ENCODE results near the gene SLC26A11. TPM values are rescaled to one million over a fixed set of nuclear protein-coding genes. Genes with fewer than 3 reads are reported as not detected.

SLC26A11 gene
- total and polyA plus RNA-seq, 2 of the 13 experiments (the other 11 are each of a cell fraction or from before 2014, with no cell fraction given): 8.7 to 13.2 TPM

DNA sequence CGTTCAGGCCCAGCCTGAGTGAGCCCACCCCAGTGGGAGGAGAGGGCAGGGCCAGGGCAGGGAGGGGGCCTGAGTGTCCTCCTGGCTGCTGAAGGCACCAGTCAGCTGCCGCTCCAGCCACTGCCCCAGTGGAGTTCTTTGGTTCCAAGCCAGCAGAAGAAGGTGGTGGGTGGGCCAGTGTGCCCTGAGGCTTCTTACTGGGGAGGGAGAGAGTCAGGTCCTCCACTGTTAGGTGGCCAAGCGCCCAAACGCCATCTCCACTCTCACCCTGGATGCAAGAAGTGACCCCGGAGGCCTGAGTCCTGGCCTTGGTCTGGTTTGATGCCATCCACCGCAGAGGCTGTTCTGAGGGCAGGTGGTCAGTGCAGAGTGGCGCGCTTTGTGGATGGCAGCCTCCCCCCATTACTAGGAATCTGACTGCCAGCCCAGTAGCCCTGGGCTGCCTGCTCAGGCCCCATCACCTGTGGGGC, 42.6 kb downstream of the SLC26A11 start (continued):
- TF ChIP-seq KAT7 (CRISPR knock-in tag; IDR thresholded peaks at IDR 0.05; ENCODE audit: borderline replicate concordance) (no peak), HDAC1 (CRISPR knock-in tag; IDR thresholded peaks at IDR 0.05) (0 out of 2 replicates have a peak, but pooled peaks have one; percentile 11), ZBTB21 (CRISPR knock-in tag; IDR thresholded peaks at IDR 0.05) (no peak), NRL (CRISPR knock-in tag; IDR thresholded peaks at IDR 0.05; ENCODE audit: borderline replicate concordance) (peak; percentile 65; the same call in 1 of the 2 replicates), KDM5A (IDR thresholded peaks at IDR 0.05; ENCODE audit: borderline replicate concordance, low read length) (no peak), ZNF781 (CRISPR knock-in tag; IDR thresholded peaks at IDR 0.05; ENCODE audit: borderline replicate concordance, not compliant biosample characterization) (no peak), BRD4 (CRISPR knock-in tag; IDR thresholded peaks at IDR 0.05) (peak; percentile 41), GZF1 (CRISPR knock-in tag; IDR thresholded peaks at IDR 0.05) (no peak), IRF2 (CRISPR knock-in tag; IDR thresholded peaks at IDR 0.05) (0 out of 2 replicates have a peak, but pooled peaks have one; percentile 3), ZNF75D (CRISPR knock-in tag; IDR thresholded peaks at IDR 0.05; ENCODE audit: borderline replicate concordance) (peak; percentile 32; the same call in 1 of the 2 replicates), REL (CRISPR knock-in tag; conservative IDR thresholded peaks at IDR 0.05) (no peak), KDM1A (CRISPR knock-in tag; IDR thresholded peaks at IDR 0.05) (no peak), CAMTA2 (CRISPR knock-in tag; IDR thresholded peaks at IDR 0.05; ENCODE audit: borderline replicate concordance) (no peak), ZSCAN25 (CRISPR knock-in tag; IDR thresholded peaks at IDR 0.05) (no peak), SATB2 (CRISPR knock-in tag; IDR thresholded peaks at IDR 0.05) (no peak), SRSF4 (IDR thresholded peaks at IDR 0.05; ENCODE audit: low read depth, low read length, poor library complexity, severe bottlenecking) (no peak), ZNF530 (CRISPR knock-in tag; IDR thresholded peaks at IDR 0.05; ENCODE audit: low read depth) (no peak), ZNF567 (CRISPR knock-in tag; IDR thresholded peaks at IDR 0.05; ENCODE audit: borderline replicate concordance) (no peak), SRF (IDR thresholded peaks at IDR 0.05; ENCODE audit: low read depth, low read length) (no peak)
- TF ChIP-seq, protein P1, sequence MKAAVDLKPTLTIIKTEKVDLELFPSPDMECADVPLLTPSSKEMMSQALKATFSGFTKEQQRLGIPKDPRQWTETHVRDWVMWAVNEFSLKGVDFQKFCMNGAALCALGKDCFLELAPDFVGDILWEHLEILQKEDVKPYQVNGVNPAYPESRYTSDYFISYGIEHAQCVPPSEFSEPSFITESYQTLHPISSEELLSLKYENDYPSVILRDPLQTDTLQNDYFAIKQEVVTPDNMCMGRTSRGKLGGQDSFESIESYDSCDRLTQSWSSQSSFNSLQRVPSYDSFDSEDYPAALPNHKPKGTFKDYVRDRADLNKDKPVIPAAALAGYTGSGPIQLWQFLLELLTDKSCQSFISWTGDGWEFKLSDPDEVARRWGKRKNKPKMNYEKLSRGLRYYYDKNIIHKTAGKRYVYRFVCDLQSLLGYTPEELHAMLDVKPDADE (CRISPR knock-in tag; IDR thresholded peaks at IDR 0.05): no peak
- TF ChIP-seq, protein P2, sequence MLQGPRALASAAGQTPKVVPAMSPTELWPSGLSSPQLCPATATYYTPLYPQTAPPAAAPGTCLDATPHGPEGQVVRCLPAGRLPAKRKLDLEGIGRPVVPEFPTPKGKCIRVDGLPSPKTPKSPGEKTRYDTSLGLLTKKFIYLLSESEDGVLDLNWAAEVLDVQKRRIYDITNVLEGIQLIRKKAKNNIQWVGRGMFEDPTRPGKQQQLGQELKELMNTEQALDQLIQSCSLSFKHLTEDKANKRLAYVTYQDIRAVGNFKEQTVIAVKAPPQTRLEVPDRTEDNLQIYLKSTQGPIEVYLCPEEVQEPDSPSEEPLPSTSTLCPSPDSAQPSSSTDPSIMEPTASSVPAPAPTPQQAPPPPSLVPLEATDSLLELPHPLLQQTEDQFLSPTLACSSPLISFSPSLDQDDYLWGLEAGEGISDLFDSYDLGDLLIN (CRISPR knock-in tag; IDR thresholded peaks at IDR 0.05; ENCODE audit: borderline replicate concordance): no peak
- TF ChIP-seq, protein P3, sequence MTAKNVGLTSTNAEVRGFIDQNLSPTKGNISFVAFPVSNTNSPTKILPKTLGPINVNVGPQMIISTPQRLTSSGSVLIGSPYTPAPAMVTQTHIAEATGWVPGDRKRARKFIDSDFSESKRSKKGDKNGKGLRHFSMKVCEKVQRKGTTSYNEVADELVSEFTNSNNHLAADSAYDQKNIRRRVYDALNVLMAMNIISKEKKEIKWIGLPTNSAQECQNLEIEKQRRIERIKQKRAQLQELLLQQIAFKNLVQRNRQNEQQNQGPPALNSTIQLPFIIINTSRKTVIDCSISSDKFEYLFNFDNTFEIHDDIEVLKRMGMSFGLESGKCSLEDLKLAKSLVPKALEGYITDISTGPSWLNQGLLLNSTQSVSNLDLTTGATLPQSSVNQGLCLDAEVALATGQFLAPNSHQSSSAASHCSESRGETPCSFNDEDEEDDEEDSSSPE (CRISPR knock-in tag; IDR thresholded peaks at IDR 0.05): no peak
- TF ChIP-seq, protein P4, sequence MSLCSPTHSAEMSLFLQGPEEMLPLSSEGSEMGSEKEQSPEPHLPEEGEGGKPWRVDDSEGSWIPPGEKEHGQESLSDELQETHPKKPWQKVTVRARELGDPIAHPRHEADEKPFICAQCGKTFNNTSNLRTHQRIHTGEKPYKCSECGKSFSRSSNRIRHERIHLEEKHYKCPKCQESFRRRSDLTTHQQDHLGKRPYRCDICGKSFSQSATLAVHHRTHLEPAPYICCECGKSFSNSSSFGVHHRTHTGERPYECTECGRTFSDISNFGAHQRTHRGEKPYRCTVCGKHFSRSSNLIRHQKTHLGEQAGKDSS (CRISPR knock-in tag; IDR thresholded peaks at IDR 0.05; ENCODE audit: borderline replicate concordance, low read depth): no peak
- TF ChIP-seq, protein P5, sequence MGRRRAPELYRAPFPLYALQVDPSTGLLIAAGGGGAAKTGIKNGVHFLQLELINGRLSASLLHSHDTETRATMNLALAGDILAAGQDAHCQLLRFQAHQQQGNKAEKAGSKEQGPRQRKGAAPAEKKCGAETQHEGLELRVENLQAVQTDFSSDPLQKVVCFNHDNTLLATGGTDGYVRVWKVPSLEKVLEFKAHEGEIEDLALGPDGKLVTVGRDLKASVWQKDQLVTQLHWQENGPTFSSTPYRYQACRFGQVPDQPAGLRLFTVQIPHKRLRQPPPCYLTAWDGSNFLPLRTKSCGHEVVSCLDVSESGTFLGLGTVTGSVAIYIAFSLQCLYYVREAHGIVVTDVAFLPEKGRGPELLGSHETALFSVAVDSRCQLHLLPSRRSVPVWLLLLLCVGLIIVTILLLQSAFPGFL (CRISPR knock-in tag; IDR thresholded peaks at IDR 0.05): no peak

All from HepG2 (cell line).